Kidney glomerular epithelial cell (primary cell): ENCODE data around the gene PHTF1.
"Not testable (repeated sequence)": the region's sequence is repeated elsewhere in the genome, so short reads cannot be mapped to it uniquely, and the experiment has no call there.

Source experiments
- DNase-seq: peaks from one replicate; lab custom pipeline; 2025; lab: John Stamatoyannopoulos, UW

PHTF1 gene

DNA sequence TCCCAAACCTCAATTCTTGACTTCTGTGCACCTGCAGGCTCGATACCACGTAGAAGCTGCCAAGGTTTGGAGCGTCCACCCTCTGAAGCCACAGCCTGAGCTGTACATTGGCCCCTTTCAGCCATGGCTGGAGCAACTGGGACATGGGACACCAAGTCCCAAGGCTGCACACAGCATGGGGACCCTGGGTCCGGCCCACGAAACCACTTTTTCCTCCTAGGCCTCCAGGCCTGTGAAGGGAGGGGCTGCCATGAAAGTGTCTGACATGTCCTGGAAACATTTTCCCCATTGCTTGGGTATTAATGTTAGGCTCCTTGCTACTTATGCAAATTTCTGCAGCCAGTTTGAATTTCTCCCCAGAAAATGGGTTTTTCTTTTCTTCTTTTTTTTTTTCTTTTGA, 40.7 kb downstream of the PHTF1 start:
- DNase-seq: not testable (repeated sequence)

DNA sequence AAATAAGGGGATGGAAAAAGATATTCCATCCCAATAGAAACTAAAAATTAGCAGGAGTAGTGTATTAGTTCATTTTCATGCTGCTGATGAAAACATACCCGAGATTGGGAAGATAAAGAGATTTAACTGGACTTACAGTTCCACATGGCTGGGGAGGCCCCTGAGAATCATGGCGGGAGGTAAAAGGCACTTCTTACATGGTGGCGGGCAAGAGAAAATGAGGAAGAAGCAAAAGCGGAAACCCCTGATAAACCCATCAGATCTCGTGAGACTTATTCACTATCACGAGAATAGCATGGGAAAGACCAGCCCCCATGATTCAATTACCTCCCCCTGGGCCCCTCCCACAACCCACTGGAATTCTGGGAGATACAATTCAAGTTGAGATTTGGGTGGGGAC, 41.8 kb downstream of the PHTF1 start:
- not testable (repeated sequence) for DNase-seq

DNA sequence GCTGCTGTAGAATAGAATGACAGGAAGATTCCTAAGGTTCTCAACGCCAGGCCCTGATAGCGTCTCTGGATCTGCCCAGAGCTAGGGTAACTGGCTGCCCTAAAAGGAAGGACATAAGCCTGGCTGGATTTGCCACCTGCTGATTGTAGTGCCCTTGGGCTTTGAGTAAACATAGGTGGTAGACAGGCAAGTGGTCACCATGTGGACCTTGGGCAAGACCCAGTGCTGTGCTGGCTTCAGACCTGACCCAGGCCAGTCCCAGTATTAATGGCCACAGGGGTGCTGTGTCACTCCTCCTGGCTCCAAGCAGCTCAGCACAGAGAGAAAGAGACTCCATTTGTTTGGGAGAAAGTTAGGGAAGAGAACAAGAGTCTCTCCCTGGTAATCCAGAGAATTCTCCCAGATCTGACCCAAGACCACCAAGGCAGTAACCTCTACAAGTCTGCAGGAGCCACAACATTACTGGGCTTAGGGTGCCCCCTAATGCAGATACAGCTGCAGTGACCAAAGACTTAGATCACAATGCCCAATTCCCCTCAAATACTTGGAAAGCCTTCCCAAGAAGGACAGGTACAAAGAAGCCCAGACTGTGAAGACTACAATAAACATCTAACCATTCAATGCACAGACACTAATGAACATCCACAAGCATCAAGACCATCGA, 44.5 kb downstream of the PHTF1 start:
- DNase-seq: no peak

- DNase-seq: no peak
These were observed 57.9 kb downstream of the PHTF1 start for GRCh38 chr1:113701429-113701828.

GRCh38 chr1:113694910-113695309, 64.4 kb downstream of the PHTF1 start:
- no peak for DNase-seq

DNA sequence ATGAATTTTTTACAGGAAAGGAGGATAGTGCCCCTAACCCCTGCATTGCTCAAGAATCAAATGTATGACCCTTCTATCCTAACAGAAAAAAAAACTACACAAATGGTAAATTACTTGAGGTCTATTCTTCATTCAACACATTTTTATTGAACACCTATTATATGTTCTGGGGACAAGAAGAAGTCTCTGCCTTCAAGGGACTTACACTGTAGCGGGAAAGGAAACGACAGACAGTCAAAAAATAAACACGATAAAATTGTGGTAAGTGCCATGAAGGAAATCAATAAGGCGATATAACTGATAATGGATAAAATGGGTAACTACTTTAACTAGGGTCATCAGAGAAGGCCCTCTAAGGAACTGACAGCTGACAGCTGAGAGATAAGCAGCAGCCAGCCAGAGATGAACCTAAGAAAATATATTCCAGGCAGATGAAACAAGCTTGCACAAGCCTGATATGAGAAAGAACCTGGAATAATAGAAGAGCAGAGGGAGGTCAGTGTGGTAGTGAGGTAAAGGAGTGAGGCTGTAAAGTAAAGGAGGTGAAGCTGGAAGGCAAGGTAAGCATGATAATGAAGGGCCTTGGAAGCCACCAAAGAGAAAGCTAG, 66.4 kb downstream of the PHTF1 start:
- no peak for DNase-seq

DNA sequence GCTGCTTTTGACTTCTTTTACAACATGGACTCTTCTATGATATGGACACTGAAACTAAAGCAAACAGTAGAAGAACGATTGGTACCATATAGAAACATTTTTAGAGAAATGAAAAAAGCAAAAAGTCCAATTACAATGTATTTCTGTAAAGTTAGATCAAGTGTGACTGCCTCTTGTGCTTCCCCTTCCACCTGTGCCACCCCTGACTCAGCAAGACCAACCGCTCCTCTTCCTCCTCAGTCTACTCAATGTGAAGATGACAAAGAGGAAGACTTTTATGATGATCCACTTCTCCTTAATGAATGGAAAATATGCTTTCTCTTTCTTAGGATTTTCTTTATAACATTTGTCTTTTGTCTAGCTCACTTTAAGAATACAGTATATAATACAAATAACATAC, 66.9 kb downstream of the PHTF1 start:
- DNase-seq: no peak

- no peak for DNase-seq
These were observed 68.1 kb downstream of the PHTF1 start for GRCh38 chr1:113691184-113691583.

GRCh38 chr1:113686891-113687618, 72.2 kb downstream of the PHTF1 start:
- no peak for DNase-seq

GRCh38 chr1:113684153-113684541, 75.1 kb downstream of the PHTF1 start:
- no peak for DNase-seq

GRCh38 chr1:113683384-113684152, 75.7 kb downstream of the PHTF1 start:
- DNase-seq: no peak

GRCh38 chr1:113681596-113682337, 77.5 kb downstream of the PHTF1 start:
- DNase-seq: no peak

- DNase-seq: no peak
These were observed 81.2 kb downstream of the PHTF1 start for GRCh38 chr1:113678159-113678469.

GRCh38 chr1:113677250-113678158, 81.8 kb downstream of the PHTF1 start:
- DNase-seq: peak; percentile 58

GRCh38 chr1:113676524-113676923, 82.8 kb downstream of the PHTF1 start:
- DNase-seq: no peak

DNA sequence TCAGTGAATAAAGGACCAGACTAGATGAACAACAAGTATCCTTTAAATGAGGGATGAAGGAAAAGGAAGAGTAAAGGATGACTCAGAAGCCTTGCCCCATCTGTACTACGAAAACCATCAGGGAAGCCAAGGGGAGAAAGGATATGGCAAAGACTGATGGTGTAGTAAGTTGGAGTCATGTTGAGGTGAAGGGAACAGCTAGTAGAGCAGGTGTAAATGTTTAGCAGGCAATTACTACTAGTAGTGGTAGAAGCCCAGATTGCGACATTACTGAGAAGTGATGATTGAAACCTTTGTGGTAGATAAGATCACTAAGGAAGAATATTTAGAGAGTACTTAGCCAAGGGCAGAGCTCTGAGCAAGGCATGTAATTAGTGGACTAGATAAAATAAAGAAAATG, 84.0 kb downstream of the PHTF1 start:
- peak; percentile 11 for DNase-seq

DNA sequence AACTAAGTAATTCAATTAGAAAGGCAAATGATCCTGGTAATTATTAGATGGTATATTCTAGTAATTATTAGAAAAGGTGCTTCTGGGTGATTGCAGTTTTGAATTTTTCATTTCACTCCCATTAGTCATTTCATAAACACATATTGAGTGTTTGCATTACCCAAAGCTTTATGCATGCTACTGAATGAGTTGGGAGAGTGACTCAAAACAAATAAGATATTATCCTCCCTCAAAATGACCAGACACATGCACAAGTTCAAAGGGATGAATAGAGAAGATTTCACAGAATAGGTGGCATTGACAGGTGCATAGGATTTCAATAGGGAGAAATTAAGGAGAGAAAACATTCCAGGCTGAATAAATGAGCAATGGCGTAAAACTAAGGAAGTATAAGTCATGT, 84.7 kb downstream of the PHTF1 start:
- peak; percentile 21 for DNase-seq

DNA sequence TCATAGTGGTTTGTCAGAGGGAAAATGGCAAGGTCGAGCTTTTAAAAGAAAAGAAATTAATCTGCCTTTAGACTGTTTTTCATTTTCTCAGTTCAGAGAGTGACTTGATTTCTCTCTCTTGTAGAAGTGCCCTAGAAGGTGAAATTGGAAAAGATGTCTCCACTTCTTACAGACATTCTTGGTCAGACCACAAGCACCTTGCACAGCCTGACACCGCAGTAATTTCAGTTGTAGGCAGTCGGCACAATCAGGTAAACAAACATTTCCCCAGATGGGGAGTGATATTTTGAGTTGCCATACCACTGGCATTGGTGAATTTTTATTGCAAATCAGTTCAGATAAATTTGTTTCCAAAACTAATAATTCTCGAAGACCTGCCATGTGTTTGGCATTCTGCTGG, 86.8 kb downstream of the PHTF1 start:
- no peak for DNase-seq

DNA sequence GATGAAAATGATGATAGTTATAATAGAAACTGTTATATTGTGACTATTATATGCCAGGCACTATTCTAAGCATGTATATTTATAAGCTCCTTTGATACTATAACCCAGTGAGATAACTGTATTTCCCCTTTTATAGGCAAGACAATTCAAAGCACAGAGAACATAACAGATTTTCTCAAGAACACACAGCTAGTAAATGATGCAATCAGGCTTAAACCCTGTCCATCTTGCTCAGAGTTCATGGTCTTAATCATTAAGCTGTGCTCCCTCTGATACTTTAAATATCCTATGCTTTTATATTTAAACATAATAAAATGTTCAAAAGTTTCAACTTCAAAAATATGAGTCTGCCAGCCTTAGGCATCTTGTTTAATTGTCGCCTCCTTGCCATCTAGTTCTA, 88.6 kb downstream of the PHTF1 start:
- no peak for DNase-seq

GRCh38 chr1:113669988-113670387, 89.3 kb downstream of the PHTF1 start:
- DNase-seq: no peak

DNA sequence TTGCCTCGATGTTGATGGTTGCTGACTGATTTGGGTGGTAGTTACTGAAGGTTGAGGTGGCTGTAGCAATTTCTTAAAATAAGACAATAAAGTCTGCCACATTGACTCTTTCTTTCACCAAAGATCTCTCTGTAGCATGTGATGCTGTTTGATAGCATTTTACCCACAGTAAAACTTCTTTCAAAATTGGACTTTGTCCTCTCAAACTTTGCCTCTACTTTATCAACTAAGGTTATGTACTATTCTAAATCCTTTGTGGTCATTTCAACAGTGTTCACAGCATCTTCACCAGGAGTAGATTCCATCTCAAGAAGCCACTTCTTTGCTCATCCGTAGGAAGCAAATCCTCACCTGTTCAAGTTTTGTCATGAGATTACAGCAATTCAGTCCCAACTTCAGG, 93.2 kb downstream of the PHTF1 start:
- DNase-seq: no peak
